Endothelial cell of umbilical vein (primary cell): ENCODE data around the gene ROCK2. TPM values are rescaled to one million over a fixed set of nuclear protein-coding genes. Genes with fewer than 3 reads are reported as not detected.

Experiments
- BruUV-seq: library from RNA; stranded (reverse); fragments of 400-500 nt; replicated peaks from 2 replicates; lab custom pipeline; 2021; lab: Mats Ljungman, UMichigan
- CTCF ChIA-PET: fragments of 300-600, 350-600 bp; sonication (Branson Sonifier 250); formaldehyde crosslinking; loops from one replicate; lab custom pipeline; 2021; ENCODE audit warnings: antibody characterized with exemption, inconsistent platforms; lab: Charles Lee
- POLR2A ChIA-PET: fragments of 300-600, 350-600 bp; sonication (Branson Sonifier 250); formaldehyde crosslinking; loops from one replicate; lab custom pipeline; 2021; ENCODE audit warnings: antibody characterized with exemption, inconsistent platforms; lab: Charles Lee
- DNase-seq: peaks from one replicate; pipeline ENCODE4 v3.0.0-alpha.2; 2011; ENCODE audit warnings: low read depth, low spot score
- FAIRE-seq: peaks from 2 replicates; lab custom pipeline; 2011; peaks lifted over from hg19 to GRCh38; lab: Jason Lieb, UNC
- H2AFZ ChIP-seq: 2 replicates; pipeline ENCODE4 v1.6.0; 2012; ENCODE audit warnings: low read depth, low read length, control low read depth, inconsistent platforms
- H3K27ac ChIP-seq: 2 replicates; pipeline ENCODE4 v1.5.1; 2011; ENCODE audit warnings: low read depth, mild to moderate bottlenecking, control low read depth, low read length, moderate library complexity; ENCODE audit not compliant: insufficient read depth
- H3K27me3 ChIP-seq, 2 experiments: 2 replicates each; pipeline versions ENCODE4 v1.6.0 to v1.6.1; 2011; ENCODE audit warnings: low read length in 2 of 2, mixed read lengths in 1 of 2; ENCODE audit not compliant: control insufficient read depth in 2 of 2, insufficient read depth in 2 of 2
- H3K36me3 ChIP-seq, 2 experiments: 2 replicates in 1 of 2; 3 replicates in 1 of 2; pipeline ENCODE4 v1.5.1; 2011; ENCODE audit warnings: low read length in 2 of 2, mild to moderate bottlenecking in 1 of 2, moderate library complexity in 1 of 2; ENCODE audit not compliant: control insufficient read depth in 2 of 2, insufficient read depth in 2 of 2; ENCODE audit errors: extremely low read depth in 1 of 2
- H3K4me1 ChIP-seq: 3 replicates; pipeline ENCODE4 v1.5.1; 2011; ENCODE audit warnings: mild to moderate bottlenecking, low read length; ENCODE audit not compliant: control insufficient read depth, insufficient read depth; ENCODE audit errors: extremely low read depth
- H3K4me2 ChIP-seq: 2 replicates; pipeline ENCODE4 v1.6.1; 2011; ENCODE audit warnings: low read length, control low read depth, mixed read lengths; ENCODE audit not compliant: insufficient read depth
- H3K4me3 ChIP-seq, 3 experiments: fragments of 200-600 bp in 1 of 3; sonication (generic), shearing (Covaris generic) in 1 of 3; replicated peaks in 1 of 3; 2 replicates each; pipeline ENCODE4 v1.5.1; 2011 to 2016; ENCODE audit warnings: control low read depth in 3 of 3, low read length in 3 of 3, mild to moderate bottlenecking in 2 of 3, inconsistent platforms in 1 of 3, low read depth in 1 of 3, moderate library complexity in 1 of 3; ENCODE audit not compliant: insufficient read depth in 1 of 3
- H3K79me2 ChIP-seq: 2 replicates; pipeline ENCODE4 v1.6.0; 2012; ENCODE audit warnings: low read length, inconsistent platforms; ENCODE audit not compliant: control insufficient read depth, insufficient read depth
- H3K9ac ChIP-seq: replicated peaks from 2 replicates; pipeline ENCODE3; 2011; ENCODE audit warnings: low read length, control low read depth; ENCODE audit not compliant: insufficient read depth; ENCODE audit errors: extremely low read depth
- H3K9me1 ChIP-seq: replicated peaks from 3 replicates; pipeline ENCODE4 v1.6.0; 2011; ENCODE audit warnings: mild to moderate bottlenecking, low read length; ENCODE audit not compliant: control insufficient read depth, insufficient read depth; ENCODE audit errors: extremely low read depth
- H3K9me3 ChIP-seq: replicated peaks from 2 replicates; pipeline ENCODE4 v1.5.1; 2012; ENCODE audit warnings: low read length, inconsistent platforms; ENCODE audit not compliant: control insufficient read depth, insufficient read depth
- H4K20me1 ChIP-seq: replicated peaks from 2 replicates; pipeline ENCODE3; 2011; ENCODE audit warnings: mild to moderate bottlenecking, low read length; ENCODE audit not compliant: control insufficient read depth, insufficient read depth; ENCODE audit errors: extremely low read depth
- CTCF ChIP-seq, 2 donors: IDR thresholded peaks; 1 replicate in 1 of 2; 2 replicates in 1 of 2; pipeline ENCODE4 v1.5.1; 2011; ENCODE audit warnings: low read length in 2 of 2, mild to moderate bottlenecking in 2 of 2, moderate library complexity in 2 of 2, control low read depth in 1 of 2, inconsistent platforms in 1 of 2, low read depth in 1 of 2; ENCODE audit not compliant: insufficient read depth in 1 of 2; ENCODE audit errors: extremely low read depth in 1 of 2
- EZH2 ChIP-seq: IDR thresholded peaks from 2 replicates; pipeline ENCODE4 v1.6.1; 2012; ENCODE audit warnings: borderline replicate concordance, low read depth, mild to moderate bottlenecking, moderate library complexity, low read length, inconsistent platforms; ENCODE audit not compliant: severe bottlenecking
- FOS ChIP-seq: IDR thresholded peaks from 2 replicates; pipeline ENCODE4 v1.6.1; 2011; ENCODE audit warnings: mild to moderate bottlenecking, low read length, moderate library complexity, borderline replicate concordance; ENCODE audit not compliant: insufficient read depth
- GATA2 ChIP-seq: IDR thresholded peaks from 2 replicates; pipeline ENCODE4 v1.7.0; 2011; ENCODE audit warnings: low read depth, mild to moderate bottlenecking, moderate library complexity, mixed read lengths, low read length; ENCODE audit not compliant: insufficient read length, insufficient read depth
- JUN ChIP-seq: IDR thresholded peaks from 2 replicates; pipeline ENCODE4 v1.6.1; 2011; ENCODE audit warnings: borderline replicate concordance, low read depth; ENCODE audit not compliant: insufficient read length, insufficient read depth
- MAX ChIP-seq: IDR thresholded peaks from 2 replicates; pipeline ENCODE4 v1.6.1; 2011; ENCODE audit not compliant: insufficient read depth, insufficient read length
- MYC ChIP-seq: IDR thresholded peaks from one replicate; pipeline ENCODE4 v1.6.1; 2011; ENCODE audit warnings: mild to moderate bottlenecking, low read depth, low read length
- POLR2A ChIP-seq: IDR thresholded peaks from 2 replicates; pipeline ENCODE4 v1.6.1; 2012; ENCODE audit warnings: low read depth, mild to moderate bottlenecking, control low read depth, low read length
- POLR2AphosphoS5 ChIP-seq: IDR thresholded peaks from 2 replicates; pipeline ENCODE4 v1.6.1; 2012; ENCODE audit warnings: low read depth, mild to moderate bottlenecking, control low read depth, low read length, moderate library complexity; ENCODE audit not compliant: insufficient read depth
- dilution Hi-C: fragments of 300-500 bp; cut with MboI; formaldehyde crosslinking; loops from one replicate; pipeline ENCODE4 v1.15.0; 2019; ENCODE audit warnings: low sequenced_read_pairs; ENCODE audit not compliant: extremely low pct_ligation_motif_present
- intact Hi-C: fragments of 100-400 bp; cut with micrococcal nuclease; formaldehyde crosslinking; loops from one replicate; pipeline ENCODE4 v1.10.0; 2022
- polyA plus RNA-seq, 4 experiments: library from polyadenylated mRNA; depleted of rRNA in 3 of 4; stranded (reverse) in 3 of 4; unstranded in 1 of 4; fragments of >200 nt; gene quantifications; 2 replicates each; pipeline versions ENCODE4 v1.2.1 to v1.2.3, GENCODE V29; 2011 to 2012; ENCODE audit warnings: missing spikeins in 1 of 4
- total RNA-seq: library from RNA; stranded (reverse); gene quantifications from 2 replicates; pipeline ENCODE4 v1.2.3, GENCODE V29; 2021

The ROCK2 gene
- total and polyA plus RNA-seq, 2 donors (not counting 3 experiments of a cell fraction or from before 2014, with no cell fraction given): 5.2 to 56.5 TPM

GRCh38 chr2:11332596-11332995 lies 11.8 kb downstream of the ROCK2 start:
- Histone ChIP-seq H3K9ac (no peak overlapping the region), H3K9me3 (no peaks in the 10 kb centered on the region), H3K4me2 (no peak overlapping the region), H2AFZ (no peak overlapping the region), H3K9me1 (peaks cover 2% of the 10 kb centered on the region), H3K4me3 (no peak overlapping the region), H4K20me1 (peaks cover 11% of the 10 kb centered on the region), H3K36me3 (no peaks in the 10 kb centered on the region), H3K27me3 (no peaks in the 10 kb centered on the region), H3K27ac (no peak overlapping the region), H3K79me2 (peaks cover 89% of the 10 kb centered on the region), H3K4me1 (no peaks in the 10 kb centered on the region)
- FAIRE-seq: no peak
- no peak for TF ChIP-seq POLR2A
- no peak for TF ChIP-seq GATA2
- no peak for TF ChIP-seq FOS
- TF ChIP-seq POLR2AphosphoS5: no peak
- no peak for TF ChIP-seq EZH2
- TF ChIP-seq MAX: no peak
- no peak for TF ChIP-seq CTCF (IDR thresholded peaks at IDR 0.05; ENCODE audit: extremely low read depth in 1 of 2, insufficient read depth in 1 of 2, low read depth in 1 of 2, low read length in 2 of 2)
- TF ChIP-seq JUN: no peak
- no peak for TF ChIP-seq MYC
- intact Hi-C loops (no loop called here), dilution Hi-C loops (no loop called here)
- POLR2A ChIA-PET: no interaction called here
- CTCF ChIA-PET: no interaction called here
- no peak for DNase-seq
- no TSS peak for BruUV-seq
